HPDE6-E6E7 (cell line): ENCODE measurements around the gene SHROOM3.
"Not testable (repeated sequence)": the region's sequence is repeated elsewhere in the genome, so short reads cannot be mapped to it uniquely, and the experiment has no call there.

Experiments
- DNase-seq: peaks from one replicate; pipeline ENCODE4 v3.0.0; 2011; ENCODE audit warnings: missing footprints; ENCODE audit errors: extremely low spot score

SHROOM3 gene

DNA sequence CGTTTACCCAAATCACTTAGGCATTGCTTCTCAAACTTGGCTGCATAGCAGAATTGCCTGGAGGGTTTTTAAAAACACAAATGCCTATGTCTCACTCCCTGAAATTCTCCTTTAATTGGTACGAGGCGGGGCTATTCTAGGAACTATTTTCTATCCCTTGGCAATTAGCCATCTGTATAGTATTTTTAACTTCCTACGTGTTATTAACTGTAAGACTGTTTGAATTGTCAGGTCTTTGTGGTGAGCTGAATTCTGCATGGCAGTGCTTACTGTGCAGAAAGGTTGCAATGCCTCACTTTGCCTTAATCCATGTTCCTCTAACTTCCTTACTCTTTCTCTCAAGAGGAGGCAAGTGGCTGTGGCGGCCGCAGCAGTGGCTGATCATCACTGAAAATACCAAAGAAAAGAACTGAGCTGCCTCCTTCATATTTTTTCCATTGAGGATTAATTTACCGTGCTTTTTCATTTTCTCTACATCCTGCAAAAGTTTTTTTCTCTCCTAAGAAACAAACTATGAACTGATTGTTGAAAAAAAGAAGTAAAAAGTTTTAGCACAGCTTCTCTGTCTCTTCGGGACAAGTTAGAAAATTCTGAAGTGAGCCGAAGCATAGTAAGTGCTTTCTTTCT, at the start of gene SHROOM3:
Gene SHROOM3, plus strand, starts transcription at position 329 of the 627 bp plus-strand sequence. CDS start 824 bp downstream, outside the sequence.
- no peak for DNase-seq

DNA sequence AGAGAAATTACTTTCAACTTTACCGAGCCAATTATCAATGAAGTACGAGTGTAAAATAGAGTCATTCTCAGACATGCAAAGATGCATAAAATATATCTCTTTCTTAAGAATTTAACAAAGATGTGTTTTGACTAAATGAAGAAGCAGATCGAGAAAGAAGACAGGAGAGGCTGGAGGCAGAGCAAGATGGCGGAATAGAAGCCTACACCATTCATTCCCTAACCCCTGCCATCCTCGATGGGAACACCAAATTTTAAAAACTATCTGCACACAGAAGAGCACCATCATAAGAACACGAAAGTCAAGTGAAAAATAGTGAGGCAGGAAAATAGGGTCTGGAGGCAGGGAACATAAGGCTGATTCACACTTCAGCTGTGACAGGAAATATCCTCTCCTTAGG, 49.1 kb upstream of the SHROOM3 start:
- DNase-seq: no peak

DNA sequence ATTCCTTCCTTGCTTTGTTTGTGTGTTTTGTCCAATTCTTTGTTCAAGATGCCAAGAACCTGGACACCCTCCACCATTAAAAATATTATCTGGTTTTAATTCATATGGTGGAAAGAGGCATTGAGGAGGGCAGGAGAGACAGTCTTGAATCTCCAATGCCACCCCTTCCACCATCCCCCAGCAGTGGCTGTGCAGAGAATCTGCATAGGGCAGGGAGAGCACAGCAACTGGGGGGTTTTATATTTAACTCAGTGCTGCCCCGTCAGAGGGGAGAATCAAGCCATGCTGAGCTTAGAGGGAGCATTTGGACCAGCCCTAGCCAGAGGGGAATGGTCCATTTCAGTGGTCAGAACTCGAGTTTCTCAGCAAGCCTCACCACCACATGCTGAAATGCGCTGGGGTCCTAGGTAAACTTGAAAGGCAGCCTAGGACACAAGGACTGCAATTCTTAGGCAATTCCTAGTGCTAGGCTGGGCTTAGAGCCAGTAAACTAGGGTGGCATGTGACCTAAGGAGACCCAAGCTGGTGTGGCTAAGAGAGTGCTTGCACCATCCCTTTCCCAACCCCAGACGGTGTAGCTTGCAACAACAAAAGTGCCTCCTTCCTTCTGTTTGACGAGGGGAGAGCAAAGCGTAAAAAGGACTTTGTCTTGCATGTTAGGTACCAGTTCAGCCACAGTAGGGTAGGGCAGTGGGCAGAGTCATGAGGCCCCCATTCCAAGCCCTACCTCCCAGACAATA, 48.3 kb upstream of the SHROOM3 start:
- DNase-seq: no peak

DNA sequence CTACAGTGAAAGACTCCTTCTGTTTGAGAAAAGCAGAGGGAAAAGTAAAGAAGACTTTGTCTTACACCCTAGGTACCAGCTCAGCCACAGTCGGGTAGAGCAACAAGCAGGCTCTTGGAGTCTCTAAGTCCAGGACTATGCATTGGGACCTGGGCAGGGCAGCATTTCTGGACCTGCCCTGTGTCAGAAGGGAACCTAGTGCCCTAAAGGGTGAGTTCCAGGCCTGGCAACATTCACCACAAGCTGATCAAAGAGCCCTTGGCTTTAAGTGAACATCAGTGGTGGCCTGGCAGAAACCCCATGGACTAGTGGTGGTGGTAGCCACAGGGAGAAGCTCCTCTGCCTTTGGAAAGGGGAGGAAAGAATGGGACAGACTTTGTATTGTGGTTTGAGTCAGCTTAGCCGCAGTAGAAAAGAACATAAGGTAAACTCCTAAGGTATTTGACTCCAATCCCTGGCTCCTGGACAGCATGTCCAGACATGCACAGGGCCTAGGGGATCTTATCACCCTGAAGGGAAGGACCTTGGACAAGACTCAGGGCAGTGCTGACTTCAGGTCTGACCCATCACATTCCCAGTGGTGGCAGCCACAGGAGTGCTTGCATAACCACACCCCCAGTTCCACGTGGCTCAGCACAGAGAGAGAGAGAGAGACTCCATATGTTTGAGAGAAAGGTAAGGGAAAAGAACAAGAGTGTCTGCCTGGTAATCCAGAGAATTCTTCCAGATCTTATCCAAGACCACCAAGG, 46.7 kb upstream of the SHROOM3 start:
- DNase-seq: peak; percentile 49

DNA sequence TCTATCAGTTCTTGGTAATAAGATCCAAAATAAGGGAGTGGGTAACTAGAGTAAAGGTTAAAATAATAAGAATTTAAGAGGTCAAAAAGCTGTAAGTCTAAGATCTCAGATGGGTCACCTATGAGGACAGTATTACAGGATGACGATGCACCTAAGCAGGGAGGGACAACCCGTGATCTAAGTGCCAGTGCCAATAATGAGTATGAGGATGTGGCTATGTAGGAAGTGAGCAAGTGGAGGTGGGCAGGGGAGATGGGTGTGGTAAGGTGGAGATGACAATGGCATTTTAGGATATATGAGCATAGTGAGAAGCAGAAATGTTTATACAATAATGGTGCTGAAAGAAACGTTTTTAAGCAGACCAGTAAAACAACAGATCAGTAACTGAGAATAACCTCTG, 33.4 kb upstream of the SHROOM3 start:
- DNase-seq: no peak

DNA sequence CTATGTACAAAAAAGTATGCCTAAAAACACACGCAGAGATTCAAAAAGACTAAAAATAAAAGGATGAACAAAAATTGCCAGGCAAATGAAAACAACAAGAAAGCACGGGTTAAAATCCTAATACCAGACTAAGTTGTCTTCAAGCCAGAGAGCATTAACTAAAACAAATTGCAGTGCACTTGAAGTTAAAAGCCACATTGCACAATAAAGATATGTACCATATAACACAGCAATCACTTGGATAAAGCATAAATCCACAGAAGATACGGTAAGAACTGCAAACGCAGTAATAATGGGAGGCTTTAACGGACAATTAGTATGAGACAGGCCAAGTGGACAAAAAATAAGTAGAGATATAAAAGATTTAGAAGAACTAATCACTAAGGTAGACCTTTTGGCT, 28.9 kb upstream of the SHROOM3 start:
- DNase-seq: no peak

DNA sequence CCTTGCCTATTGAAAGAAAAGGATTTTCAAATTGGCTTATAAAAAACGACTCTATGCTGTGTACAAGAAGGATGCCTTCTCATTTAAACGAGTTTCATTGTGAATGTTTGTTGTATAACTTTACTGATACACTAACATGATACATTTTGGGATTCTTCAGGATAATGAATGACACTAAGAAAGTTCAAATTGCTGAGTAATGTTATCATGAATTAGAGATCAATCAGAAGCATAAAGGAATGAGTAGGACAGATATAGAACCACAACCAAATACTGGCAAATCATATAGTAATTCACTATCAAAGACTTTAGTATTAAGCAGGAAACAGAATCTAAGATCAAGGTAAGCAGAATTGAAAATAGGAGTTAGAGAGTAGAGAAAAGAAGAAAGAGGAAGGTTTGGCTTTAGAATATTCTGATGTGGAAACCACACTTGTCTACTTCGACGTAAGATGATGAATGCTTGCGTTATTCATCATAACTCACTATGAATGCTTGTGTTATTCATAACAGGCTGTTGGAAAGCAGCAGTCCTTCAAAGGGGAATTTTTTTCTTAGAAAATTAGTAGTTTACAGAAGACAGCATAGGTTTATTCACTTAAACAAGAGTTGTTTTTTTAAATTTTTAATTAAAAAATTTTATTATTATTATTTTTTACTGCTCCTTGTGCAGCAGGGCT, 27.4 kb upstream of the SHROOM3 start:
- DNase-seq: no peak

DNA sequence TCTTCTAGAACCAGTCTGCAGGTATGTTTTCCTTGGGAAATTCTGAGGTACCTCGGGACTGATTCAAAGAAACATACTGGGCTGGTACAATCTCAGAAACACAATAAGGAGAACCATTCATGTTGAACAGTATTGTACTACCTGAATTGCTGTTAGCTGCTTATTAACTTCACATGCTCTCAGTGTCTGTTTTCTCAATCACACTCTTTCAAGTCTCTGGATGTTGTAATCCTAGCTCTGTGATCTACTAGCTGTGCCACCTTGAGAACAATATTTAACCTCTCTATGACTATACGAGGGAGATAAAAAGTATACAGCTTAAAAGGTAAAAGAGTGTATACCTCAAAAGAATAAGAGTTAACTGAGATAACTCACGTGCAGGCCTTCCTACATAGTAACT, 24.4 kb upstream of the SHROOM3 start:
- no peak for DNase-seq

DNA sequence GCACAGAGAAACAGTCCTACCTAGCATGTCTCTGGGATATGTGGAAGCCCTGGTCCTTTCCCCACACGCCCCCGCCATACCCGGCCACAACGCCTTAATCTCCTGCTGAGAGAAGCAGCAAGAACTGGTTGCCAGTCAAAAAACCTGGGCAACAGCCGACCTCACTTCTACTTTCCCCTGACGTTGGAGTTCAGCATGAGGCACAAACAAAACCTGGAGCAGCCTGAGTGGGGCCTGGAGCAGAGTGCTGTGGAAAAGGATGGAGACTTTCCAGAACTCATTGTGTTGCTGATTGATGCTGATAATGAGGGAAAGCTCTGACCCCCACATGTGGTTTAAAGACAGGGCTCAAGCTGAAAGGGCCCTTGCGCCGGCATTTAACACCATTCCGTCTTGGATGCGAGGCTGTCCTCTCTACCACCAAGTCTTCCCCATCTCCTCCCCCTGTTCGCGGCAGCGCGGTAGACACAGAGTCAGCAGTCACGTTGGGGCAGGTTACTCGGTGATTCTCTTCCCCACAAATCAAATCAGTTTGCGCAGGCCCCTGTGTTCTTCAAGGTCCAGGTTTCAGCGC, 14.8 kb upstream of the SHROOM3 start:
- no peak for DNase-seq

DNA sequence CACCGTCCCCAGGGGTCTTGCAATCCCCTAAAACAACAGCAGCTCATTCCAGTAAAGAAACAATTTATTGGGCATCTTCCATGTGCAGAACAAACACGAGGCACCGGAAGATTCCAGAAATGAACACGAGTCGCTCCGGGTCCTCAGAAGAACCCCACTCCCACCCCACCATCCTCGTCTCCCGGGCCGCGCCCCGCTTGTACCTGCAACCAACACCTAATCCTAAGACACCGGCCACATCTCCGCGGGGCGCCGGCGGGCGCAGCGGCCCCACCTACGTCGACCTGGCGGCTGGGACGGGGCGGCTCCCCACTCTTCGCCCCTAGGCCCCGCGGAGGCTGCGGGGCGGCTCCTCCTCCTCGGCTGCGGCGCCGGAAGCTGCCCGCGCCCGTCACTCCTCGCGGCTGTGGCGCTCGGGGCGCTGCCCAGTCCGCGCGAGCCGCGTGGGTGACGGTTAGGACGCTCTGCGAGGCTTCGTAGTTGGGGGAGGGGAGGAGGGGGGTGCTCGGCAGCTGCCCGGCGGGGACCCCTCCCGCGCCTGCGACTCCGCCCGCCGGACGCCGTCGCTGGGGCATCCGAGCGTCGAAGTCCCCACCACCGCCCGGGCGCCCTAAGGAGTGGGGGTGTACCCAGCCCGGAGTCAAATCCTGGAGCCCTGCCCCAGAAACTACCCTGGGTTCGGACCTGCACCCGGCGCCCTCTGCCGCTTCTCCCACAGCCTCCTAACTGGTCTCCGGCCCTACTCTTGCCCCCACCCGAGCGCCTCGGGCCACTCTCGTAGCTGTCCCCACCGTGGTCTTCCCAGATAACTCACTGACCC, 14.1 kb upstream of the SHROOM3 start, which contains the start of gene CCDC158:
Gene CCDC158, minus strand, starts transcription at position 380 of the 820 bp plus-strand sequence. CDS start 17,934 bp downstream, outside the sequence.
- DNase-seq: peak; percentile 20

DNA sequence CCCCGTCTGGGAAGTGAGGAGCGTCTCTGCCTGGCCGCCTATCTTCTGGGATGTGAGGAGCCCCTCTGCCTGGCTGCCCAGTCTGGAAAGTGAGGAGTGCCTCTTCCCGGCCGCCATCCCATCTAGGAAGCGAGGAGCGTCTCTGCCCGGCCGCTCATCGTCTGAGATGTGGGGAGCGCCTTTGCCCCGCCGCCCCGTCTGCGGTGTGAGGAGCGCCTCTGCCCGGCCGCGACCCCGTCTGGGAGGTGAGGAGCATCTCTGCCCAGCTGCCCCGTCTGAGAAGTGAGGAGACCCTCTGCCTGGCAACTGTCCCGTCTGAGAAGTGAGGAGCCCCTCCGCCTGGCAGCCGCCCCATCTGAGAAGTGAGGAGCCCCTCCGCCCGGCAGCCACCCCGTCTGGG, 11.9 kb upstream of the SHROOM3 start:
- DNase-seq: not testable (repeated sequence)

DNA sequence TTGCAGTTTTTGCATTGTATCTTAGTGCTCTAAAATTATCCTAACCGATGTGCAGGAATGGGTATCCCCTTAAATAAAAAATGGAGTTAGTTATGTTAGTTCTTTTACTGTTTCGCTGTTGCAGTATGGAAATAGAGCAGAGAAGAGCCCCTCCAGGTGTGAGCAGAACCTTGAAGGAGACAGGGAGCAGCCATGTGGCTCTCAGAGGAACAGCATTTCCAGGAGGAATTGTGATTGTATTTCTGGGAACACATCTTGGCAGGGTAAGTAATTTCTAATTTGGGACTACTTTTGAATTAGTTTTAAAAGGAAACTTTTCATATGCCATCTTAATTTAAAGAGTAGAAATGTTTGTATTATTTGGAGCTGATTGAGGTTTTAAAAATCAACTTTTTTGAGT, 8.8 kb upstream of the SHROOM3 start:
- DNase-seq: no peak

DNA sequence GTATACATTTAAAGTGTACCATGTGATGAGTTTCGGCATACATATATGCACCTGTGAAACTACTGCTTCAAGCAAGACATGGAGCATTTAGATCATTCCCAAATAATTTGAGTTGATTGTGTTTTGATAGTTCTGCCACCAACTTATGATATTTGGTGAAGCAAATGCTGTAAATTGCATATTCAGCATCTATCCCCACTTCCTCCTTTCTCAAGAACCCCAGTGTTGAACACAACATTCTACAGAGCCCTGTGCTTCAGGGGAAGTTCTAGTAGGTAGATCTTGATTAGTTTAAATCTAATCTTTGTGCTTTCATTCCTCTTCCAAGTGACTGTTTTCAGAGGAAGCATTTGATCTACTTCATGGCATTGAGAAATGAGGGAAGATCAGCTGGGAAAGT, 5.4 kb upstream of the SHROOM3 start:
- no peak for DNase-seq

DNA sequence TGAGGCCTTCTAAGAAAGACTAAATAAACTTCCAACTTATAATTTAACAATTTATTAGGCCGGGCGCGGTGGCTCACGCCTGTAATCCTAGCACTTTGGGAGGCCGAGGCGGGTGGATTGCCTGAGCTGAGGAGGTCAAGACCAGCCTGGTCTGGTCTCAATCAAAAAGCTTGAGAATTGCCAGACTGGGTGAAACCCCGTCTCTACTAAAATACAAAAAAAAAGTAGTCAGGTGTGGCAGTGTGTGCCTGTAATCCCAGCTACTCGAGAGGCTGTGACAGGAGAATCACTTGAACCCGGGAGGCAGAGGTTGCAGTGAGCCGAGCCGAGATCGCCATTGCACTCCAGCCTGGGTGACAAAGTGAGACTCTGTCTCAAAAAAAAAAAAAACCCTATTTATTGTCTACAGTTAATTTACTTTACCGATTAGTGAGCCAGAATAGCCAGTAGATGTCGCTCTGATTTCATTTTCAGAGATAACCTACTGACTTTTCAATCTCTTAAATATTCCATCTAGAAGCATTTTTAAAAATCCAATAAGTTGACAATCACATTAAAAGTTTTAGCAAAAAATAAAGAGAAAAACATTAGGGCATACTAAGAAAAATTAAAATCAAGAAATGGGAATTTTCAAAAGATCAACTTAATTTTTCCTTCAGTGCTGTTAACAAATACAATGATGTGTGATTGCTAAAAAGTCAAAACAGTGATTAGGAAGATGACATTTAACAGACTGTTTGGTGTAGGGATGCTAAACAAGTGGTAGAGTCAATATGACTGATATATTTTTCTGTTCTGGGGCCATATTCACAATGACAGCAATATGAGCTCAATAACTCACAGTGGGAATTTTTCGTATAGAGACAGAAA, 4.3 kb upstream of the SHROOM3 start:
- DNase-seq: no peak

DNA sequence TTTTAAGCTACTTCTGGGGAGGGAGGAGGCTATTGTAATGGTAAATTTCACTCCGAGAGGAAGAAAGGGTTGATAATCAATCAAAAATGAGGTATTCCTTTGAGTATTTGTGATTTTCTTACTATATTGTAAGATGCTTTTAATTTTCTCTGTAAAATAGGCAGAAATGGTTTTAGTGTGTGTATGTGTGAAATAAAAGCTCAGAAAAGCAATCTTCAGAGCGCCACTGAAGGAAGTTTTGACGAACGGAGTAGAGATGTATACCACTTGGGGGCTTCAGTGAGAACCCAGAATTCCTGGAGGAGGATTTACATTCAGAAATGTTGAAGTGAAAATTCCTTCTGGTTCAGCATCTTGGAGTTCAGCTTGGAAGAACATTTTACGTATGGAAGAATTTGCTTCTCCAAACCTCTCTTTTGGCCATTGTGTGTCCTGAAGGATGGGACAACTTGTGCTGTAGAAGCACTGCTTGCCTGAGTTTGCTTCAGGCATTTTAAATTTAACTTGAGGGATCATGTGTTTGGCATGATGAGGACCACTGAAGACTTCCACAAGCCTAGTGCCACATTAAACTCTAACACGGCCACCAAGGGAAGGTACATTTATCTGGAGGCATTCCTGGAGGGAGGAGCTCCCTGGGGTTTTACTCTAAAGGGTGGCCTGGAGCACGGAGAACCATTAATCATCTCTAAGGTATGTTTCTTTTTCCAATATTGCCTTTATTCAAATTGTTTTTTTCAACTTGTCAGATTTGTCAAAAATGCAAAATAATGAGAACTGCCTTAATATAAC, 695 bp downstream of the SHROOM3 start:
- no peak for DNase-seq

DNA sequence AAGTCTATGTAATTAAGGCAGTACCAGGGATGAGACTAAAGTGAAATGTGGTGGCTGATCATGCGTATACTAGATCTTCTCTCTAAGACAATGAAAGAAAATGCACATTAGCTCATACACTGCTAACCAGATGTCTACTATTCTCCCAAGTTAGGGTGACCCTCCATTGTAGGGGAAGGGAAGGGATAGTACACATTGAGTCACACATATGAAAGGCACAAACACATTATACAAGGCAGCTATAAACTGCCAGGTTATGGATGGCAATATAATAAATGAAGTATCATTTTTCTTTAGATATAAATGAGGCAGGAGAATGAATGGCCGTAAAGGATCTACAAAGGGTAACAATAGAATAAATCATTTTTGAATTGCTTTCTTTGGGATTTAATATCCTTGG, 4.5 kb downstream of the SHROOM3 start:
- no peak for DNase-seq

DNA sequence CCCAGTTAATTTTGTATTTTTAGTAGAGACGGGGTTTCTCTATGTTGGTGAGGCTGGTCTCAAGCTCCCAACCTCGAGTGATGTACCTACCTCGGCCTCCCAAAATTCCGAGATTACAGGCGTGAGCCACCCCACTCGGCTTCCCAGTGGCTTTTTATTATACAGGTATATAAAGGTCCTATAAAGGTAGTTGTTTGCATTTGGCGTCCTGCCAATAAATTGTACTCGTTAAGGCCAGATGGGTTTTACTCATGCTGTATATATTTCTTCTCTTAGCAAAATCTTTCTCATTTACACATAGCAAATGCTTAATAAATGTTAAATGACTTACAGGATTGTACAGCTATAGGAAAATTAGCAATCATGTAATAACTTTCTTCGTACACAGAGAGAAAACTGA, 6.9 kb downstream of the SHROOM3 start:
- no peak for DNase-seq

DNA sequence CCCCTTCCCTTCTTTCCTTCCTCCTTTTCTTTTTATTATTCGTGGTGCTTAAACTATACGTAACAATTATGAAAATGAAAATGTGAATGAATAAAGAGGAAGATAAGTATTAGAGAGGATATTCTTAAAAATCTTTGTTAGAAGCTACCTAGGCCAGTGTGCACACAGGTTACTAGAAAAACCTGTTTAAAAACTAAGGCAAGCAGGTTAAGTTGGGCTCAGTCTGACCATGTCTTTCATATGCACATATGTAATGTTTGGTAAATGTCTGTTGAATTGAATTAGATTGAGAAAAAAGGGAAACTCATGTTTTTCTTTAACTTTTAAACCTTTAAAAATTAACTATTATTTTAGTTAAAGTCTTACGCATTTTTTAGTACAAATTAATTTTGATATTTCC, 7.8 kb downstream of the SHROOM3 start:
- no peak for DNase-seq

DNA sequence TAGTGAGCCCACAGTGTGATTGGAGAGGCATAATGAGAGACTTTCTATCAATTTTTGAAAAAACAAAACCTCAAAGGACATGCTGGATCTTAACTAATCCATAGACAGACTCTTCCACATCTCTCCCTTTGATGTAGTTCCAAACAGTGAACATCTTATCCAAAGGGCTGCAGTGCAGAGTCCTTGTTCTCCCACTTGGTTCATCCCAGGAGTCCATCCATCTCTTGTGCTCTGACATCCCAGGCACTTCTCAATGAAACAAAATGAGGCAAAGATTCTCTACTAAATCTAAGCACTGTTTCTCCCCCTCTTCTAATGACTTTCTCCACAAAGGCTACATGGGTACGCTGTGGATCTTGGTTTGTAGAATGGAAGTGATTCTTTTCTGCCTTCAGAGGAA, 8.3 kb downstream of the SHROOM3 start:
- no peak for DNase-seq
